ENCODE data around the gene STX12. TPM values are rescaled to one million over a fixed set of nuclear protein-coding genes. Genes with fewer than 3 reads are reported as not detected.
A peak's percentile ranks its signal among the peaks of the same experiment; 100 is the strongest.
"Not testable (repeated sequence)": the region's sequence is repeated elsewhere in the genome, so short reads cannot be mapped to it uniquely, and the experiment has no call there.

STX12 gene
- total RNA-seq, 2 donors from 2014 or later, result 49.2 to 65.0 TPM

DNA sequence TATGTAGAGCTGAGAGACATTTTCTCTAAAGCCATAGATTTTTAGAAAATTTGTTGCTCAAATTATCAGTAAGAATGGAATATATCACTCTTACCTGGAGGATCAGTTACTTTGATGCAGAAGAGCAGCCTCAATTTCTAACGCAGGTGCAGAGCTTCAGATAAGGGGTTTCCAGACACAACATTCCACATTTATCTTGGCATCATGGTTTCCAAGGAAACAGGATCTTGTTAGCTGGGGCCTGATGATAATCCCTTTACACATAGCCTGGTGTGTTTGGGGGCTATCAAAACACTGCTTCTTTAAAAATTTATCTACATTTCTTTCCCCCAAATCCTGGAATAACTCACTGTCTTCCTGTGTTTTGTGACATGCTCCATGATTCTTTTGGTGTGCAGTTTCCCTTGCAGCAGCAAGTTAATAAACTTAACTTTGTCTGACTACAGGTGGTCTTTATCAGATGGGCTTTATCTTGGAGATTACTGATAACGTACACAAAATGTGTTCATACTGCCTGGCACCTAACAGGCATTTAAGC, 2.7 kb upstream of the STX12 start:
- Histone ChIP-seq H3K9ac (ENCODE audit: low read depth in 2 of 2, low read length in 2 of 2) (no peak overlapping the region), H3K4me1 (peaks cover 6% of the 10 kb centered on the region), H3K4me3 (no peak overlapping the region), H3K27me3 (no peaks in the 10 kb centered on the region), H3K36me3 (no peaks in the 10 kb centered on the region), H3K27ac (no peak overlapping the region), H3K9me3 (no peaks in the 10 kb centered on the region)
- TF ChIP-seq, protein P1, sequence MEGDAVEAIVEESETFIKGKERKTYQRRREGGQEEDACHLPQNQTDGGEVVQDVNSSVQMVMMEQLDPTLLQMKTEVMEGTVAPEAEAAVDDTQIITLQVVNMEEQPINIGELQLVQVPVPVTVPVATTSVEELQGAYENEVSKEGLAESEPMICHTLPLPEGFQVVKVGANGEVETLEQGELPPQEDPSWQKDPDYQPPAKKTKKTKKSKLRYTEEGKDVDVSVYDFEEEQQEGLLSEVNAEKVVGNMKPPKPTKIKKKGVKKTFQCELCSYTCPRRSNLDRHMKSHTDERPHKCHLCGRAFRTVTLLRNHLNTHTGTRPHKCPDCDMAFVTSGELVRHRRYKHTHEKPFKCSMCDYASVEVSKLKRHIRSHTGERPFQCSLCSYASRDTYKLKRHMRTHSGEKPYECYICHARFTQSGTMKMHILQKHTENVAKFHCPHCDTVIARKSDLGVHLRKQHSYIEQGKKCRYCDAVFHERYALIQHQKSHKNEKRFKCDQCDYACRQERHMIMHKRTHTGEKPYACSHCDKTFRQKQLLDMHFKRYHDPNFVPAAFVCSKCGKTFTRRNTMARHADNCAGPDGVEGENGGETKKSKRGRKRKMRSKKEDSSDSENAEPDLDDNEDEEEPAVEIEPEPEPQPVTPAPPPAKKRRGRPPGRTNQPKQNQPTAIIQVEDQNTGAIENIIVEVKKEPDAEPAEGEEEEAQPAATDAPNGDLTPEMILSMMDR (IDR thresholded peaks at IDR 0.05), result no peak
- no peak for DNase-seq
- intact Hi-C loops (cut with DNase I), result loop anchor here (10.0 kb wide), 1 partner anchor 54 kb away; no protein-coding TSS in a partner anchor

DNA sequence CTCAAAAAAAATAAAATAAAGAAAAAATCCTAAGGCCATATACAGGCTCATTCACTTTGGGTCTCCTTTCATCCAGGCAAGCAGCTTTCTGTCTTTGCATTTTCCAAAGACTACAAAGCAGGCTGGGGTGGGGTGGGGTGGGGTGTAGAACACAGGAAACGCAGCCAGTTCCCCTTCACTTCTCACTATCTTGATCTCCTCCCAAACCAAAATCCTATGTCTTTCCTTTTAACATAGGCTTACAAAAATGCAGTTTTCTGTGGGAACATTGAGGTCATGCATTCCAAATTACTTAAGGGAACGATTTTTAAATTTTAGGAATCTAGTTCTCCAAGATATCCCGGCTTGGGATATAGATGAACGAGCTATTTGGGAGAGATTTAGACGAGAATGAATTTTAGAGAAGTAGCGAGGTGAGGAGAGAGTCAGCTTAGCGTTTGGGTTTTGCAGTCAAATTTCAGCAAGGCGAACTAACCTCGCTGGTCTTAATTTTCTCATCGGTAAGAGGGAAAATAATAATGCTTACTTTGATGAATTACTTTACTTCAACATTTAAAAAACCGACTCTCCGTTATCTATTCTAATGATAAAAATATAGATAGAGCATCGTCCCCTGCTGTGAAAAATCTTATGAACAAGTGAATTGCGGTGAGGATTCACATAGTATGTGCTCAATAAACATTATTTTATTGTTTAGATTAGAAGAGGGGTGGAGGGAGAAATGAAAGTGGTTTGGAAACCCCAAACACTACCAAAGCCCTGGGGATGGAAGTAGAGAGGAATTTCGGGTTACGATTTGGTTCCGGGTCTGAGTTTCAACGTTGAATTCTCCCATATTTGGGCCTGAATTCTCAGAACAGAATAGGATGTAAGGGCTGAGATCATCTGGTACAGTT, 735 bp upstream of the STX12 start:
- no peaks in the 10 kb centered on the region for H3K36me3 ChIP-seq
- no peaks in the 10 kb centered on the region for H3K27me3 ChIP-seq
- TF ChIP-seq, protein P1 (IDR thresholded peaks at IDR 0.05), result no peak
- no peaks in the 10 kb centered on the region for H3K9me3 ChIP-seq
- DNase-seq, result no peak
- intact Hi-C loops (cut with DNase I), result loop anchor here (10.0 kb wide), 1 partner anchor 53 kb away; no protein-coding TSS in a partner anchor
- H3K4me3 ChIP-seq, result peak overlapping the region; percentile 98
- H3K4me1 ChIP-seq, result peaks cover 6% of the 10 kb centered on the region
- H3K9ac ChIP-seq (ENCODE audit: low read depth in 2 of 2, low read length in 2 of 2), result peak overlapping the region in 1 of 2 donors; percentile 70
- peak overlapping the region; percentile 90 for H3K27ac ChIP-seq

DNA sequence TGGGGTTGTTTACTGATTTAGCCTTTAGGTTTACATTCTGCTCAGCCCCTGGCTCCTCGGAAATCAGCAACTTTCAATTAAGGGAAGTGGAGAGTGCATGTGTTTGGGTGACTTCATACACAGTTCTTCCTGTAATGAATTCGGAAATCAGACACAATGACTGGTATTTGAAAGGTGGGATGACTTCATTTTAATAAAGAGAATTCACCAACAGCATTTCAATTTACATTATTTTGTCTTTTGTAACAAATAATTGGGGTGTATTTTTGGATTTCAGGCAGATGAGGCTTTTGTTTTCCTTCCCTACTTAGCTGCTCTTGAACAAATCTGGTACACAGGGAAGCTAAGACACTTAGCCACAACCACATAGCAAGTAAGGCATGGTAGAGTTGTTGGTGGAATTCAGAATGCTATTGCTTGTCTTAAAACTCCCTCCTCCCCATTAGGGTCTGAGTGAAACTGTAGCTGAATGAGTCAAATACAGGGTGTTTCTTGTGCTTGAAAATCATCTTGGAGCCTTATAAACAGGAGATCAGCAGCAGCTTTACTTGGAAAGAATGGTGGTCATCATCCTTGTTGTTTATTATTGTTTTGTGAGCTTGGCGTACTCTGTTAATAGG, 917 bp downstream of the STX12 start:
- H3K9me3 ChIP-seq, result no peaks in the 10 kb centered on the region
- no peaks in the 10 kb centered on the region for H3K36me3 ChIP-seq
- peak overlapping the region; percentile 98 for H3K4me3 ChIP-seq
- intact Hi-C loops (cut with DNase I), result loop anchor here (10.0 kb wide), 1 partner anchor 51 kb away; no protein-coding TSS in a partner anchor
- H3K27ac ChIP-seq, result peak overlapping the region; percentile 90
- H3K4me1 ChIP-seq, result peaks cover 6% of the 10 kb centered on the region
- TF ChIP-seq, protein P1 (IDR thresholded peaks at IDR 0.05), result no peak
- DNase-seq, result no peak
- peak overlapping the region; percentile 94 to 96 for H3K9ac ChIP-seq (ENCODE audit: low read depth in 2 of 2, low read length in 2 of 2)
- H3K27me3 ChIP-seq, result no peaks in the 10 kb centered on the region

DNA sequence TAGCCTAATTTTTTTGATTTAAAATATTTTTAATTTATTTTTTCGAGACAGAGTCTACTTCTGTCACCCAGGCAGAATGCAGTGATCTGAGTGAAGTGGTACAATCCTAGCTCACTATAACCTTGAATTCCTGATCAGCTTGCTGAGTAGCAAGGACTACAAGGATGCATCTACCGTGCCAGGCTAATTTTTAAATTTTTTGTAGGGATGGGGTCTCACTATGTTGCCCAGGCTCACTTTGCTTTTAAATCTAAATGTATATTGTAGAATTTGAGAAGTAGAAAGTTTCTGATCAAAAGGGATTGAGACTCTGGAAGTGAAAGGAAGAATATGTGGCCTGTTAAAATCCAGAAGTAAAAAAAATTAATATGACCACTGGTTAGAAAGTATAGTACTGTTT, 1.6 kb downstream of the STX12 start:
- Histone ChIP-seq H3K27me3 (no peaks in the 10 kb centered on the region), H3K4me1 (peaks cover 6% of the 10 kb centered on the region), H3K4me3 (peak overlapping the region; percentile 98), H3K9ac (ENCODE audit: low read depth in 2 of 2, low read length in 2 of 2) (no peak overlapping the region), H3K36me3 (no peaks in the 10 kb centered on the region), H3K9me3 (no peaks in the 10 kb centered on the region), H3K27ac (no peak overlapping the region)
- no peak for DNase-seq
- intact Hi-C loops (cut with DNase I), result loop anchor here (10.0 kb wide), 1 partner anchor 50 kb away; no protein-coding TSS in a partner anchor
- TF ChIP-seq, protein P1 (IDR thresholded peaks at IDR 0.05), result no peak

DNA sequence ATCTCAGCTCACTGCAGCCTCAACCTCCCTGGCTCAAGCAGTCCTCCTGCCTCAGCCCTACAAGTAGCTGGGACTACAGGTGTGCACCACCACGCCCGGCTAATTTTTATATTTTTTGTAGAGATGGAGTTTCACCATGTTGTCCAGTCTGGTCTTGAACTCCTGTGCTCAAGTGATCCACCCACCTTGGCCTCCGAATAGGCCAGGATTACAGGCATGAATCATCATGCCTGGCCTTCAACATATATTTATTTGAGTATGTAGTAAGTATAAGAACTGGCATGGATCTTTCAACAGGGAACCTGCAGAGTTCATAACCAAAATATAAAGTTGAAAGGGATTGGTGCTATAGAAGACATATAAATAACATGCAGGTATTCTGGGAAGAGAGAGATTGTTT, 2.3 kb downstream of the STX12 start:
- H3K27ac ChIP-seq; H3K36me3 ChIP-seq; H3K27me3 ChIP-seq; H3K4me3 ChIP-seq; H3K4me1 ChIP-seq; H3K9ac ChIP-seq (ENCODE audit: low read depth in 2 of 2, low read length in 2 of 2); H3K9me3 ChIP-seq; DNase-seq: not testable (repeated sequence)
- intact Hi-C loops (cut with DNase I), result loop anchor here (10.0 kb wide), 1 partner anchor 49 kb away; no protein-coding TSS in a partner anchor

DNA sequence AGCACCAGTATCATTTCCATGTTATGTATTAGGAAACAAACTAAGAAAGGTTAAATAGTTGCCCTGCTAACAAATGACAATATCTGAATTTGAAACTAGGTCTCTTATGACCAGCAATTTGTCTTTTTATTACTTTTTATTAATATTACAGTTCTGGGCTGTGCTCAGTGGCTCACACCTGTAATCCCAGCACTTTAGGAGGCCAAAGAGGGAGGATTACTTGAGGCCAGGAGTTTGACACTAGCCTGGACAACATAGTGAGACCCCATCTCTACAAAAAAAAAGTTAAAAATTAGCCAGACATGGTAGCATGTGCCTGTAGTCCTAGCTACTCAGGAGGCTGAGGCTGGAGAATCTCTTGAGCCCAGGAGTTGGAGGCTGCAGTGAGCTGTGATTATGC, 3.3 kb downstream of the STX12 start:
- intact Hi-C loops (cut with DNase I), result loop anchor here (10.0 kb wide), 1 partner anchor 49 kb away; no protein-coding TSS in a partner anchor
- DNase-seq; H3K9ac ChIP-seq (ENCODE audit: low read depth in 2 of 2, low read length in 2 of 2); H3K36me3 ChIP-seq; H3K27me3 ChIP-seq; H3K27ac ChIP-seq; H3K4me1 ChIP-seq; H3K4me3 ChIP-seq; H3K9me3 ChIP-seq: not testable (repeated sequence)

All from colonic mucosa (tissue), 4 donors.